Mononuclear cell (primary cell): ENCODE measurements around the gene HEPN1. TPM values are rescaled to one million over a fixed set of nuclear protein-coding genes. Genes with fewer than 3 reads are reported as not detected.

Source experiments
- H3K27me3 ChIP-seq: 2 replicates; pipeline ENCODE4 v1.6.0; 2011; ENCODE audit warnings: low read length, control low read depth; ENCODE audit not compliant: insufficient read depth
- H3K4me1 ChIP-seq: 2 replicates; pipeline ENCODE4 v1.5.1; 2011; ENCODE audit warnings: mild to moderate bottlenecking, low read length, control low read depth; ENCODE audit not compliant: insufficient read depth
- H3K4me3 ChIP-seq: 2 replicates; pipeline ENCODE4 v1.5.1; 2011; ENCODE audit warnings: mild to moderate bottlenecking, low read length, moderate library complexity
- H3K9me3 ChIP-seq: 2 replicates; pipeline ENCODE4 v1.5.1; 2011; ENCODE audit warnings: low read depth, mild to moderate bottlenecking, control low read depth, low read length
- total RNA-seq: library from RNA; depleted of rRNA; stranded (reverse); fragments of >200 nt; gene quantifications from one replicate; pipeline ENCODE4 v1.2.3, GENCODE V29; 2012

Gene HEPN1
- total RNA-seq, 1 donor = not detected

- H3K4me3 ChIP-seq = no peak overlapping the region
- no peaks in the 10 kb centered on the region for H3K9me3 ChIP-seq
- H3K4me1 ChIP-seq = peaks cover 18% of the 10 kb centered on the region
- H3K27me3 ChIP-seq = peaks cover 7% of the 10 kb centered on the region
Measured at GRCh38 chr11:124879493-124880289, 39.4 kb upstream of the HEPN1 start.

- Histone ChIP-seq H3K27me3 (peaks cover 7% of the 10 kb centered on the region), H3K9me3 (no peaks in the 10 kb centered on the region), H3K4me1 (peaks cover 18% of the 10 kb centered on the region), H3K4me3 (no peak overlapping the region)
Measured at GRCh38 chr11:124880290-124880611, 38.8 kb upstream of the HEPN1 start.

- Histone ChIP-seq H3K4me1 (peaks cover 14% of the 10 kb centered on the region), H3K9me3 (no peaks in the 10 kb centered on the region), H3K4me3 (no peak overlapping the region), H3K27me3 (peaks cover 4% of the 10 kb centered on the region)
Measured at GRCh38 chr11:124880958-124881357, 38.1 kb upstream of the HEPN1 start.

GRCh38 chr11:124882339-124883071 is 36.5 kb upstream of the HEPN1 start:
- Histone ChIP-seq H3K4me3 (no peak overlapping the region), H3K27me3 (peaks cover 4% of the 10 kb centered on the region), H3K4me1 (peaks cover 2% of the 10 kb centered on the region), H3K9me3 (no peaks in the 10 kb centered on the region)

- no peaks in the 10 kb centered on the region for H3K27me3 ChIP-seq
- no peaks in the 10 kb centered on the region for H3K9me3 ChIP-seq
- H3K4me3 ChIP-seq = no peak overlapping the region
- no peaks in the 10 kb centered on the region for H3K4me1 ChIP-seq
Measured at GRCh38 chr11:124884340-124884739, 34.7 kb upstream of the HEPN1 start.

- Histone ChIP-seq H3K27me3 (no peaks in the 10 kb centered on the region), H3K4me1 (peaks cover 3% of the 10 kb centered on the region), H3K9me3 (no peaks in the 10 kb centered on the region), H3K4me3 (no peak overlapping the region)
Measured at GRCh38 chr11:124884869-124885479, 34.1 kb upstream of the HEPN1 start.

GRCh38 chr11:124886476-124886875 is 32.6 kb upstream of the HEPN1 start:
- Histone ChIP-seq H3K27me3 (no peaks in the 10 kb centered on the region), H3K4me3 (no peak overlapping the region), H3K9me3 (no peaks in the 10 kb centered on the region), H3K4me1 (peaks cover 3% of the 10 kb centered on the region)

- H3K4me1 ChIP-seq = peaks cover 3% of the 10 kb centered on the region
- H3K27me3 ChIP-seq = no peaks in the 10 kb centered on the region
- H3K9me3 ChIP-seq = no peaks in the 10 kb centered on the region
- H3K4me3 ChIP-seq = no peak overlapping the region
Measured at GRCh38 chr11:124886978-124887666, 31.9 kb upstream of the HEPN1 start.

GRCh38 chr11:124887667-124888013 is 31.4 kb upstream of the HEPN1 start:
- H3K9me3 ChIP-seq = no peaks in the 10 kb centered on the region
- H3K4me1 ChIP-seq = peaks cover 3% of the 10 kb centered on the region
- H3K27me3 ChIP-seq = no peaks in the 10 kb centered on the region
- no peak overlapping the region for H3K4me3 ChIP-seq

GRCh38 chr11:124889191-124890091 is 29.6 kb upstream of the HEPN1 start:
- H3K9me3 ChIP-seq = no peaks in the 10 kb centered on the region
- H3K4me1 ChIP-seq = peaks cover 3% of the 10 kb centered on the region
- H3K4me3 ChIP-seq = no peak overlapping the region
- H3K27me3 ChIP-seq = no peaks in the 10 kb centered on the region

GRCh38 chr11:124890151-124890550 is 28.9 kb upstream of the HEPN1 start:
- peaks cover 3% of the 10 kb centered on the region for H3K4me1 ChIP-seq
- H3K4me3 ChIP-seq = no peak overlapping the region
- H3K9me3 ChIP-seq = no peaks in the 10 kb centered on the region
- H3K27me3 ChIP-seq = no peaks in the 10 kb centered on the region

- Histone ChIP-seq H3K4me3 (no peak overlapping the region), H3K9me3 (no peaks in the 10 kb centered on the region), H3K27me3 (no peaks in the 10 kb centered on the region), H3K4me1 (peaks cover 3% of the 10 kb centered on the region)
Measured at GRCh38 chr11:124890683-124891372, 28.2 kb upstream of the HEPN1 start.

- no peak overlapping the region for H3K4me3 ChIP-seq
- H3K4me1 ChIP-seq = peaks cover 3% of the 10 kb centered on the region
- no peaks in the 10 kb centered on the region for H3K9me3 ChIP-seq
- no peaks in the 10 kb centered on the region for H3K27me3 ChIP-seq
Measured at GRCh38 chr11:124891373-124891861, 27.6 kb upstream of the HEPN1 start.

GRCh38 chr11:124892146-124892545 is 26.9 kb upstream of the HEPN1 start:
- Histone ChIP-seq H3K9me3 (no peaks in the 10 kb centered on the region), H3K4me3 (no peak overlapping the region), H3K27me3 (no peaks in the 10 kb centered on the region), H3K4me1 (peaks cover 3% of the 10 kb centered on the region)
